PC-3 (cell line): ENCODE measurements around the gene SDK2. TPM values are rescaled to one million over a fixed set of nuclear protein-coding genes. Genes with fewer than 3 reads are reported as not detected.

Experiments used
- ATAC-seq: fragments of 200-7000 bp; cut with Tn5 transposase; 2 replicates; pipeline ENCODE4 v1.9.1; 2020; ENCODE audit warnings: mild to moderate bottlenecking, moderate library complexity
- BruUV-seq: library from RNA; stranded (reverse); fragments of 400-500 nt; replicated peaks from 2 replicates; lab custom pipeline; 2021; lab: Mats Ljungman, UMichigan
- CTCF ChIA-PET: fragments of 300-600 bp; sonication (Branson Sonifier 250); formaldehyde crosslinking; loops from one replicate; lab custom pipeline; 2022; ENCODE audit warnings: antibody characterized with exemption; lab: Charles Lee
- POLR2A ChIA-PET: fragments of 300-600 bp; sonication (Branson Sonifier 250); formaldehyde crosslinking; loops from one replicate; lab custom pipeline; 2022; ENCODE audit warnings: antibody characterized with exemption; ENCODE audit not compliant: unreplicated experiment; lab: Charles Lee
- DNase-seq: peaks from one replicate; pipeline ENCODE4 v3.0.0-alpha.2; 2015
- H2AFZ ChIP-seq: fragments of 300-600 bp; sonication (generic); 2 replicates; pipeline ENCODE4 v1.6.0; 2016; ENCODE audit warnings: antibody characterized with exemption, low read length
- H3F3A ChIP-seq: fragments of 300-600 bp; sonication (generic); one replicate; pipeline ENCODE4 v1.6.0; 2017; ENCODE audit warnings: antibody characterized with exemption, low read length, control low read depth, mild to moderate bottlenecking; ENCODE audit not compliant: unreplicated experiment
- H3K27ac ChIP-seq: fragments of 300-600 bp; sonication (generic); 2 replicates; pipeline ENCODE4 v1.5.1; 2016; ENCODE audit warnings: mild to moderate bottlenecking, low read length
- H3K27me3 ChIP-seq: fragments of 300-600 bp; sonication (generic); 2 replicates; pipeline ENCODE4 v1.6.1; 2016; ENCODE audit warnings: low read length, mixed read lengths
- H3K36me3 ChIP-seq: fragments of 300-600 bp; sonication (generic); 2 replicates; pipeline ENCODE4 v1.6.1; 2016; ENCODE audit warnings: low read depth, mixed run types, low read length, mixed read lengths
- H3K4me1 ChIP-seq: fragments of 300-600 bp; sonication (generic); 2 replicates; pipeline ENCODE4 v1.5.1; 2016; ENCODE audit warnings: low read length; ENCODE audit not compliant: insufficient read depth
- H3K4me2 ChIP-seq: fragments of 300-600 bp; sonication (generic); 2 replicates; pipeline ENCODE4 v1.6.0; 2016; ENCODE audit warnings: low read length
- H3K4me3 ChIP-seq: fragments of 300-600 bp; sonication (generic); 2 replicates; pipeline ENCODE4 v1.5.1; 2016; ENCODE audit warnings: mild to moderate bottlenecking, low read length, mixed read lengths
- H3K79me2 ChIP-seq: fragments of 300-600 bp; sonication (generic); 2 replicates; pipeline ENCODE4 v1.6.1; 2017; ENCODE audit warnings: low read length, mixed read lengths
- H3K9ac ChIP-seq: fragments of 300-600 bp; sonication (generic); 2 replicates; pipeline ENCODE4 v1.6.0; 2016; ENCODE audit warnings: mild to moderate bottlenecking, low read length
- H3K9me2 ChIP-seq: fragments of 300-600 bp; sonication (generic); replicated peaks from 2 replicates; pipeline ENCODE4 v1.6.1; 2016; ENCODE audit warnings: mixed run types, low read length, mixed read lengths
- H3K9me3 ChIP-seq: fragments of 300-600 bp; sonication (generic); 2 replicates; pipeline ENCODE4 v1.6.1; 2016; ENCODE audit warnings: low read length, mixed read lengths
- H4K20me1 ChIP-seq: fragments of 300-600 bp; sonication (generic); 2 replicates; pipeline ENCODE4 v1.6.1; 2016; ENCODE audit warnings: low read length, mixed read lengths
- CTCF ChIP-seq: fragments of 300-600 bp; sonication (generic); conservative IDR thresholded peaks from 2 replicates; pipeline ENCODE4 v1.5.1; 2017; ENCODE audit warnings: antibody characterized with exemption, low read depth, mild to moderate bottlenecking, low read length
- EZH2 ChIP-seq: fragments of 300-600 bp; sonication (generic); IDR thresholded peaks from one replicate; pipeline ENCODE4 v1.6.1; 2017; ENCODE audit warnings: antibody characterized with exemption, mild to moderate bottlenecking, low read length; ENCODE audit not compliant: unreplicated experiment
- EZH2phosphoT487 ChIP-seq: fragments of 300-600 bp; sonication (generic); IDR thresholded peaks from 2 replicates; pipeline ENCODE4 v1.6.1; 2018; ENCODE audit warnings: mild to moderate bottlenecking, antibody characterized with exemption, low read length, borderline replicate concordance
- intact Hi-C: fragments of 100-400 bp; cut with micrococcal nuclease; formaldehyde crosslinking; loops from 2 replicates; pipeline ENCODE4 v1.9.0; 2023
- total RNA-seq: library from RNA; depleted of rRNA; stranded (reverse); fragments of >200 nt; gene quantifications from 2 replicates; pipeline ENCODE4 v1.2.3, GENCODE V29; 2014

SDK2 gene
- total RNA-seq, 1 experiment from 2014 or later = 0.07 TPM

DNA sequence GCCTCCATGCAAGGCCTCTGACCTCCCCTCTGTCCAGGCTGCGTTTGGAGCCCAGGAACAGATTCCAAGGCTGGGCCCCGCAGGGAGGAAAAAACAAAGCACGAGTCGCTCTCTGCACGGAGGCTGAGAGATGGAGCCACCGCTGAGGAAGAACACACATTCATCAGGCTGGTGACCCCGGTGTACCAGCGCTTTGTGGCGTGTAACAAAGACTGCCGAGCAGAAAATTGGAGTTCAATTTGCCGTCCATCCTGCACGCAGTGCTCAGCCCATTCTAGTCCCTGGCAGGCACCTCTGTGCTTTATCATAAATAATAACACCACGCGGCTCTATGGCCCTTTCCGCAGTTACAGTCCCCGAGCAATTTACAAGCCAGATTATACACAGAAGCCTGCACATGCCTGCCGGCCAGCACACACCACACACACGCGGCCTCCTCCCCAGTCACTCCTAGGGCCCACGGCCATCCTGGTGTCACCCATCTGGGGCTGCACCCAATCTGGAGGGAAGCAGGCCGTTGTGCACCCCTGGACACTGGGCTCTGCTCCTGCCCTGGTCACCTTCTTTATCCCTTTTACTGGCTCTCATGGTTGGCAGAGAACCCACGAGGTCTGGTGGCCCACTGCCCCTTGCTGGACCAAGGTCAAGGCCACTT is 124.4 kb downstream of the SDK2 start:
- H3K4me3 ChIP-seq = no peak overlapping the region
- no peaks in the 10 kb centered on the region for H3K4me1 ChIP-seq
- no peaks in the 10 kb centered on the region for H3F3A ChIP-seq
- no peak overlapping the region for H3K27ac ChIP-seq
- H3K9me2 ChIP-seq = no peaks in the 10 kb centered on the region
- H3K9me3 ChIP-seq = no peaks in the 10 kb centered on the region
- H3K9ac ChIP-seq = no peak overlapping the region
- BruUV-seq = no TSS peak
- DNase-seq = no peak
- no peak for ATAC-seq
- peaks cover 96% of the 10 kb centered on the region for H3K27me3 ChIP-seq
- H3K36me3 ChIP-seq = no peaks in the 10 kb centered on the region
- intact Hi-C loops = no loop called here
- TF ChIP-seq EZH2phosphoT487 = no peak
- TF ChIP-seq EZH2 = no peak
- TF ChIP-seq CTCF = no peak
- H4K20me1 ChIP-seq = no peaks in the 10 kb centered on the region
- no peak overlapping the region for H3K4me2 ChIP-seq
- no peak overlapping the region for H2AFZ ChIP-seq
- ChIA-PET POLR2A (no interaction called here), CTCF (no interaction called here)
- no peaks in the 10 kb centered on the region for H3K79me2 ChIP-seq

GRCh38 chr17:73519011-73519410 is 125.2 kb downstream of the SDK2 start:
- H3K4me1 ChIP-seq = no peaks in the 10 kb centered on the region
- no peak overlapping the region for H3K27ac ChIP-seq
- intact Hi-C loops = no loop called here
- no peaks in the 10 kb centered on the region for H3K9me3 ChIP-seq
- H3K79me2 ChIP-seq = no peaks in the 10 kb centered on the region
- H3K9me2 ChIP-seq = no peaks in the 10 kb centered on the region
- CTCF ChIA-PET = no interaction called here
- no peaks in the 10 kb centered on the region for H3K36me3 ChIP-seq
- no peaks in the 10 kb centered on the region for H3F3A ChIP-seq
- ATAC-seq (no peak), DNase-seq (no peak)
- no peak overlapping the region for H3K4me2 ChIP-seq
- no peak overlapping the region for H3K4me3 ChIP-seq
- no TSS peak for BruUV-seq
- peaks cover 96% of the 10 kb centered on the region for H3K27me3 ChIP-seq
- no peaks in the 10 kb centered on the region for H4K20me1 ChIP-seq
- TF ChIP-seq EZH2phosphoT487 (no peak), EZH2 (no peak), CTCF (no peak)
- POLR2A ChIA-PET = no interaction called here
- H3K9ac ChIP-seq = no peak overlapping the region
- no peak overlapping the region for H2AFZ ChIP-seq

- peaks cover 97% of the 10 kb centered on the region for H3K27me3 ChIP-seq
- H3K9me2 ChIP-seq = no peaks in the 10 kb centered on the region
- H3K4me3 ChIP-seq = no peak overlapping the region
- H3K4me2 ChIP-seq = no peak overlapping the region
- H2AFZ ChIP-seq = no peak overlapping the region
- ATAC-seq = no peak
- no peak overlapping the region for H3K9ac ChIP-seq
- TF ChIP-seq EZH2phosphoT487 (no peak), EZH2 (no peak)
- no peaks in the 10 kb centered on the region for H3K9me3 ChIP-seq
- no peaks in the 10 kb centered on the region for H3K4me1 ChIP-seq
- DNase-seq = no peak
- no peaks in the 10 kb centered on the region for H3K36me3 ChIP-seq
- no peaks in the 10 kb centered on the region for H3K79me2 ChIP-seq
- no peaks in the 10 kb centered on the region for H3F3A ChIP-seq
- ChIA-PET POLR2A (no interaction called here), CTCF (no interaction called here)
- no peaks in the 10 kb centered on the region for H4K20me1 ChIP-seq
- intact Hi-C loops = no loop called here
- H3K27ac ChIP-seq = no peak overlapping the region
- no TSS peak for BruUV-seq
These were observed 127.8 kb downstream of the SDK2 start for GRCh38 chr17:73516431-73516830.
